GF-D8 (cell line): ENCODE measurements around the gene NELL1.

ENCODE experiments used
- DNase-seq: peaks from one replicate; lab custom pipeline; 2025; lab: John Stamatoyannopoulos, UW

Gene NELL1

DNA sequence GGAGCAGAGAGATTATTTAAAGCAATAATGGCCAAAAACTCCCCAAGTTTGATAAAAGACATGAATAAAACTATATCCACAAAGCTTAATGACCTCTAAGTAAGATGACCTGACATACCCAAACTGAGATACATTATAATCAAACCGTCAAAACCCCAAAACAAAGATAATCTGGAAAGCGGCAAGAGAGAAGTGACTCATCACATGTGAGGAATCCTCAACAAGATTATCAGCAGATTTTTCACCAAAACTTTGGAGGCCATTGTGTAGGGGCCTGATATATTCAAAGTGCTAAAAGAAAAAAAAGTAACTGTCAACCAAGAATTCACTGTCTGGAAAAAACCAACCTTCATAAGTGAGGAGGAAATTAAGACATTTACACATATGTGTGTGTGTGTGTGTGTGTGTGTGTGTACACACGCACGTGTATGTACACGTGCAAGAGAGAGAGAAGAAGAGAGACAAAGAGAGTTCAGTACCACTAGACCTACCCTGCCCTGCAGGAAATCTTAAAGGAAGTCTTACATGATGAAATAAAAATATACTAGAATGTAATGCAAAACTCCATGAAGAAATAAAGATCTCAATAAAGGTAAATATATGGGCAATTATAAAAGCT is 752.4 kb downstream of the NELL1 start:
- no peak for DNase-seq

- DNase-seq: no peak
Measured at GRCh38 chr11:21426931-21427330, 757.5 kb downstream of the NELL1 start.

GRCh38 chr11:21427726-21428125 is 758.3 kb downstream of the NELL1 start:
- DNase-seq: no peak

DNA sequence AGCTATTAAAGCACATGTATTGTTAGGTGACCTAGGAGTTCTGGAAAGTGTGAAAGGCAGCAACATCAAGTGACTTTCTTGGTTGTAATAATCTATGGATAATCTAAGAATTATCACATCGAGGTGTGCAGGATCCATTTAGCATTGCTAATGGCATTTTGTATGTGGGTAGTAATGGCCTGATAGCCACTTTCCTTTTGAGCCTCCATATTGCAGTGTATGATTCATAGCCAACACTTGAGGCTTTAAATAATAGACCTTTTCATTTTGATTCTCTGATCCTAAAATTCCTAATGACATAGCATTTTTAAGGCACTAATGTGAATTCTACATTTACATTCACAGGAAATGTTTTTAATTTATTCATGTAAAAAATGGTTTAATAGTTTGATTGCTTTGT is 759.4 kb downstream of the NELL1 start:
- no peak for DNase-seq

- DNase-seq: no peak
Measured at GRCh38 chr11:21429401-21429800, 760.0 kb downstream of the NELL1 start.

DNA sequence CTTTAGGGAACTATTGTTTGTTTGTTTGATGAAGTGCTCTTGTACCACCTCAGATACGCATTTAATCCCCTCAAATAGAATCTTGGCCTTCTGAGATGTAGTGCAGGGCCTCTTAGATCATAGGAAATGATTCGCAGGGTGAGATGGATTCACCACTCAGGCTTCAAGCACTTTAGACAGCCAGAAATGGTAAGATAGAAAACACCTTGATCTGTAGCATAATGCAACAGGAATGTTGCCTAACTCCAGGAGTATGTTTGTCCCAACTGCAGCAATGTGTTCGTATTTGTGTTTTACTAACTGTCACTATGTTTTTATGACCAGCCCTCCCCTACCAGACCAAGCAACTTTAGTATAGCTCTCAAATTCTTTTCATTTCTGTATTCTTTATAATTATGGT is 761.2 kb downstream of the NELL1 start:
- DNase-seq: no peak

- no peak for DNase-seq
Measured at GRCh38 chr11:21446939-21447590, 777.7 kb downstream of the NELL1 start.

DNA sequence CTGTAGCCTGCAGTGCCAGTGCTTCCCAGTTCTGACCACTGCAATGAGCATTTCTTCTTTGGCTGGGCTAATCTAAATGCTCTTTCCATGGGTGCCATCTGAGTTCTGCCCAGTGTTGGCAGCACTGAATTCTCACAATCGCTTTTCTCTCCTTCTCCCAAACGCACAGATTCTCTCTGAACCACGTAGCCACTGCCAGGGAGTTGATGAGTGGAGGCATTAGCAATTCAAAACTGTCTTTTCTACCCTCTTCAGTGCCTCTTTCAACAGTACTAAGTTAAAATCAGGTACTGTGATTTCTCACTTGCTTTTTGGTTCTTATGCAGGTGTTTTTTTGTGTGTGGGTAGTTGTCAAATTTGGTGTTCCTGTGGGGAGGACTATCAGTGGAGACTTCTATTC is 778.5 kb downstream of the NELL1 start:
- no peak for DNase-seq

- DNase-seq: no peak
Measured at GRCh38 chr11:21456186-21456585, 786.8 kb downstream of the NELL1 start.

DNA sequence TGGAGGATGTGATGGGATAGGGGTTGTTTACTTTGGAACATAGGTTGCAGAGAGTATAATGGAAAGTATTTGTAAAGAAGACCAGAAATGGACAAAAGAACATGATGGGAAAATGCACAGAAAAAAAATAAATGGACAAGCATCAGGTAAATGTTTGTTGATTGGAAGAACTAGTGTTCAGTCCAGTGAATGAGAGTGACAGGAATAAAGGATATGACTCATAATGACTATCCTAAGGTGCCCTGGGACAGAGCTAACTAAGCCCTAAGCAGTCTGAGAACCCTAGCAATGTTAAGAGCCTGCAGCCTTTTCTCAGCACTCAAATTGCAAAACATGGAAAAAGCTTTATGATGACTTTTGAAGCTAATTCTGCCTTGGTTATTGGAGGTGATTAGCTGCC is 790.7 kb downstream of the NELL1 start:
- DNase-seq: no peak

- DNase-seq: no peak
Measured at GRCh38 chr11:21461701-21462100, 792.3 kb downstream of the NELL1 start.

- DNase-seq: no peak
Measured at GRCh38 chr11:21464601-21465193, 795.3 kb downstream of the NELL1 start.

- no peak for DNase-seq
Measured at GRCh38 chr11:21465203-21465602, 795.8 kb downstream of the NELL1 start.

DNA sequence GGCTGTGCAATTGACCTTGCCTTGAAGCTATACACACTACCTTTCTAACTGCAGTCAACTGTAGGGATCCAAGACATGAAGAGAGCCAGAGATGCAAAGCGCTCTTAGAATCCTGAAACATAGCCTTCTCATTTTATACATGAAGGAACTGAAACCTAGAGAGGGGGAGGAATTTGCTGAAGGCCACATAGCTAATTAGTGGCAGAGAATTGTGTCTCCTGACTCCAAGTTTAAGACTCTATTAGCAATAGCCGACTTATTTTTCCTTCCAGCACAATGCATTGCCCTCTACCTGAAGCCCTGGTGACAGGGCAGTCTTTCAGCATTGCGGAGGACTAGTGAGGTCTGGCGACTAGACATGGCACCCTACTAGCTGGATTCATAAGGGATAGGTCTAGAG is 796.5 kb downstream of the NELL1 start:
- DNase-seq: no peak

DNA sequence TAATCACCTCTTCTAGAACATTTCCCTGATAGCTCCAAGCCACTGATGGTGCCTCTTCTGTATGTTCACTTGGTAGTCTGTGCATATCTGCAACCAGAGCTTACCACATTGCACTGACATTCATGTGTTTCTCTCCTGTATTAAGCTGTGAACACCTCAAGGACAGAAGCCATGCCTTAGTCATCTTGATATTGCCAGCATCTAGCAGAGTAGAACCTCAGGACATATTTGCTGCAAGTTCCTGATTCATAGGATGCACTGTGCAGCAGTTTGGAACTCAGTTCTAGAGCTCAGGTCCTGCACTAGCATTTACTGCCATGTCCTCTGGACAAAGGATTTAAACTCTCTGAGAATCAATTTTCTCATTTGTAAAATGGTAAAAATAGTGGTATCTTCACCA is 801.1 kb downstream of the NELL1 start:
- DNase-seq: no peak

GRCh38 chr11:21472261-21472660 is 802.9 kb downstream of the NELL1 start:
- DNase-seq: no peak

DNA sequence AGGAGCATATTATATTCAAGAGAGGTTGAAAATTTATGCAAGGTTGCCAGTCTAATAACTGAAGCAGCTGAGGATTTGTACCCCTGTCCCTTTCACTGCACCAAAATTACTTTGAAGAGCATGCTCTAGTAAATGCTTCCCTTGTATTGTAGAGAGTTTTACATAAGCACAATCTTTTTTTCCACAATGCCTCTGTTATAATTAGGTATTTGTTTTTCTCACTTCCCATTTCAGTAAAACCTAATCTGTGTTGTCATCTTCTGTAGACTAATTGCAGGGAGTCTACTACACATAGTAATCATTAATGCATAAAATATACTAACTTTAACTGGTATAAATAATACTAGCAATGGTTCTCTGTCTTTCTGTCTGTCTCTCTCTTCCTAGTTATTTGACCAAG is 805.1 kb downstream of the NELL1 start:
- DNase-seq: no peak

- no peak for DNase-seq
Measured at GRCh38 chr11:21475276-21475675, 805.9 kb downstream of the NELL1 start.

DNA sequence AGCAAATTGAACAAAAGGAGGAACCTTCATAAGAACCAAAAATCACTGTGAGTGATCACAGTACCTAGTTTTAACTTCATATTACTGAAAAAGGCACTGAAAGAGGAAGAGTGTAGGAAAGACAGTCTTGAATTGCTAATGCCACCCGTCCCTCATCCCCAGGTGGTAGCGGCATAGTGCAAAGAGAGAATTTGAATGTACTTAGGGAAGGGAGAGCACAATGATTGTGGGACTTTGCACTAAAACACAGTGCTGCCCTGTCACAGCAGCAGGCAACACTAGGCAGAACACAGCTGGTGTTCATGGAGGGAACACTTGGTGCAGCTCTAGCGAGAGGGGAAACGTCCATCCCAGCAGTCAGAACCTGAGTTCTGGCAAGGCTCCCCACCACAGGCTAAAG is 807.2 kb downstream of the NELL1 start:
- DNase-seq: no peak

DNA sequence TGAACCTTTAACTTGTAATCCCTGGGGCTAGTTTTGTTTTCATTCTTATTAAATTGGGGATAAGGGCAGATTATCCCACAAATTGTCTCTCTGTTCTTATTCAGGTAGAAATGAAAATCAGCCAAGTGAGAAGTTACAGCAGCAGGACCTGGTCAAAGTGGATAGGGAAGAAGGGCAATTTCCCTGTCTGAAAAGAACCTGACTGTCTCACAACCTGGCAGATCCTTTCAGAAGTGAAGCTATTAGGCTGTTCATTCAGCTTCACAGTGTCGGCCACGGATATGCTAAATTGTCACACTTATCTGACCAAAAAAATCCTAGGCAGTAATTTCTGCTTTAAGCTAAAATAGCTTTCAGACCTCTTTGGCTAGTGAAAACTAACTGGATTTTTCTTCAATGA is 810.9 kb downstream of the NELL1 start:
- no peak for DNase-seq

- no peak for DNase-seq
Measured at GRCh38 chr11:21481255-21481654, 811.9 kb downstream of the NELL1 start.

DNA sequence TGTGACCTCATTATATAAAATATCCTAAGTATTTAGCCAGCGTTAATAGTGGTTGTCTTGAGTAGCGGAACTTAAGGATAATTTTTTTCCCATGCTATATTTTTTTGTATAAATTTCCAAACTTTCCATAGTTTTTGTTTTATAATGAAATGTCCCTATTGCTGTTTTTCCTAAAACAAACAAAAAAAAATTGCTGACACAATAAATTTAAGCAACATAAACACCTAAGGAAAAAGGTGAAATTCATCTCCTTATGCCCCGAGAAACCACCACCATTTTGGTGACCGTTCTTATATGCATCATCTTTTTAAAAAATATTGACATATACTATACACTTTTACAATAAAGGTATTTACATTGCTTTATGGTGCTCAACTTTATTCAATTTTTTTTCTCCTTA is 814.7 kb downstream of the NELL1 start:
- no peak for DNase-seq

DNA sequence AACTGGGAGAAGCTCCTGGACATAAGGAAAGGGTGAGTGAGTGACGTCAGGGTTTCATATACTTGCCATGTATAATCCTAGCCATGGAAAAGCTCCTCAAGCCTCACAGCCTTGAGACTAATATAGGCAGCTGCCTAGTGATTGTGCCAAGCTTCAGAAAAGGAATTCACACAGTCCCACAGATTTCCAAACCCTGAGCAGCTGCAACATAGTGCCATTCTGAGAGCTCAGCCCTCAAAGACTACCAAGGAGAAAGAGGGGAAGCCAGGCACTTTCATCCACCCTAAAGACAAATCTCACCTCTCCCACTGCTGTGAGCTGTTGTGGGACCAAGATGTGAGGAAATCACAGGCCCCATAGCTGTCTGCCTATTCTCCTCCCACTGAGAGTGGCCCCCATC is 815.6 kb downstream of the NELL1 start:
- no peak for DNase-seq

GRCh38 chr11:21485426-21485825 is 816.0 kb downstream of the NELL1 start:
- DNase-seq: no peak
